Occipital lobe (tissue), 3 donors: Measurements from ENCODE around the gene POU2F2. TPM values are rescaled to one million over a fixed set of nuclear protein-coding genes. Genes with fewer than 3 reads are reported as not detected.
"Not testable (repeated sequence)": the region's sequence is repeated elsewhere in the genome, so short reads cannot be mapped to it uniquely, and the experiment has no call there.

Source experiments
- DNase-seq: peaks from one replicate; lab custom pipeline; 2025; lab: John Stamatoyannopoulos, UW
- small RNA-seq: library from RNA; depleted of rRNA; stranded (forward); fragments of <200 nt; gene quantifications from one replicate; pipeline ENCODE3, GENCODE V24; 2014
- total RNA-seq: library from RNA; depleted of rRNA; stranded (reverse); fragments of >200 nt; gene quantifications from one replicate; pipeline ENCODE4 v1.2.3, GENCODE V29; 2014

The POU2F2 gene
- total RNA-seq, 1 donor from 2014 or later: 3.0 TPM

DNA sequence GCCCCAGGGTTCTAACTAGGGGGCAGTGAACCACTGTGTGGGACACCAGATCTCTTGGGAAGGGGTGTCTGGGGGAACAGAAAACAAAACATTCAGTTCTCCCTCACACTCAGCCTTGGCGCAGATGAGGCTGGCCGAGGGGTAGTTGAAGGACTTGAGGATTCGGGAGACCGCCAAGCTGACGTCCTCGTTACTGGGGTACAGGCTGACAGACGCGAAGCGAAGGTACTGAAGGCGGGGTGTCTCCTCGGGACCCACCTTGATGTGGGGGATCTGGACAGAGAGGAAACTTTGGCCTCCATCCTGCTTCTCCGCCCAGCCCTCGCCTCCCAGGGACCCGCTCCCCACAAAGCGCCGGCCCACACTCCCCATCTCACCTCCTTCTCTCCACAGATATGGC lies 69.9 kb downstream of the POU2F2 start:
- no peak for DNase-seq

DNA sequence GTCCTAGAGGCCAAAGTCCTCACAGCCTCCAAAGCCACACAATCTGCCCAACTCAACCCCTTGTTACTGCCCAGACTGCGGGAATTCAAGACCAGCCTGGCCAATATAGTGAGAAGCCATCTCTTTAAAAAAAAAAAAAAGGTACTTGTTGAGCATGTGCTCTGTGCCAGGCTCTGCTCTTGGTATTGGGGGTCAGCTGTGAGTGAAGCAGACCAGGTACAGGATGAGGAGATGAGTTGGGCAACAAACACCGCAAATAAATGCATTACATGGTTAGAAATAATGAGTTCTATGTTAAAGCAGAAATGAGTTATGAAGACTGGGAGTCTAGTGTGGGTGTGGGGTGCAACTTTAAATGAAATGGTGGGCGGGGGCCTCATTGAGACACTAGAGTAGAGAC lies 72.1 kb downstream of the POU2F2 start:
- no peak for DNase-seq

DNA sequence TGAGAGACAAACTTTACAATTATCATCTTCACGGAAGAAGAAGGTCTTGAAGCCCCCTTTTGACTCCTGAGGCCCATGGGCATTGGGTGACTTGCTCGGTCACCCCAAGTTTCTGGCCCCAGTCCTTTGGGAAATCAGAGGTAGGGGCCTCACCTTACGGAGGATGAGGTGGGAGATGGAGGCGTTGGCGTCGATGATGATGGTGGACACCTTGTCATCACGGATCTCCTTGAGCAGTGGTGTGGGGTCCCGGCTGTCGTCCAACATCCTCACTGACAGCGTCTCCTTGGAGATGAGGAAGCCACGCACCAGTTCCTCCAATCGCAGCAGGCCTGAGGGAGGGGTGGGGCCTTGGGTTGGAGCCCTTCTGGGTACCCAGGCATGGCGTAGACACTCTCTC lies 73.0 kb downstream of the POU2F2 start:
- DNase-seq: no peak

DNA sequence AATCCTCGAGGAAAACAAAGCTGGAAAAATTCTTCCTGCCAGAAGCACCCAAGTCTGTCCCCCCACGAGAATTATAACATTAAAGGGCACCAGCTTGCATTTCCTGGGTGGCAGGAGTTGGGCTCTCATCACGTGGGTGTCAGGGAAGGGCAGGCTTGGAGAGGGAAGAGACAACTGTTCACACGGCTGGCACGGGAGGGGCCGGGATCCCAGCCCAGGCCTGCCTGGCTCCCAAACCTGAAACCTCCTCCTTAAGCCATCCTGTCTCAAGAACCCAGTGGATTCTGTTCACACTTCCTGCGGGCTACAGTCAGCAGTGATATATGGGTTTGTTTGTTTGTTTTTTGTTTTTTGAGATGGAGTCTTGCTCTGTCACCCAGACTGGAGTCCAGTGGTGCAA lies 74.4 kb downstream of the POU2F2 start:
- no peak for DNase-seq

- DNase-seq: no peak
Measured at GRCh38 chr19:42054205-42054604, 78.0 kb downstream of the POU2F2 start.

- DNase-seq: no peak
Measured at GRCh38 chr19:42053037-42053935, 79.0 kb downstream of the POU2F2 start.

DNA sequence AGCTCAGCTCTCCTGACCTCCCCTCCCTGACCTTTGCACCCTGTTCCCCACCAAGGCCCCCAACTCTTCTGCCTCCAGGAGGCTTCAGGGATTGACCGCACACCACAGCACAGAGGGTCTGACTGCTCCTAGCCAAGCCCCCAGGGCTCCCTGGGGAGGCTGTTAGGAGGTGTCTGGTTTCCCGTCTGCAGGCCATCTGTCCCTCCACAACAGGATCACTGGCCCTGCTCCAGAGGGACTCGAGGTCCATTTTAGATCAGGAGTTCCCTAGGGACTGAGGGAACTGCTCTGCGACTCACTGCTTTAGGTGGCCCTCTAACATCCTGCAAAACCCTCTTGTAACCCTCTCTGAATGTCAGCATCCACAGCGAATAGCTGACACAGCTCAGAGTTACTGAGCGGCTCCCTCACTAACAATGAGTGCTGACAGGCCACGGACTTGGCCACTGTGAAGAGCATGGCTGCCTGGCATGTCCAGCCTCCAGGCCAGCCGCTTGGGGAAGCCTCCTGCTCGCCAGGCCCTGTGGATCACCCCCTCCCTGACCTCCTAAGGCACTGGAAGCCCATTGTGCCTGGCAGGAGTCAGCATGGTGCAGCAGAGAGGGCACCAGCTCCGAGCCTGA lies 79.9 kb downstream of the POU2F2 start:
- no peak for DNase-seq

- DNase-seq: no peak
Measured at GRCh38 chr19:42051166-42052115, 80.8 kb downstream of the POU2F2 start.

DNA sequence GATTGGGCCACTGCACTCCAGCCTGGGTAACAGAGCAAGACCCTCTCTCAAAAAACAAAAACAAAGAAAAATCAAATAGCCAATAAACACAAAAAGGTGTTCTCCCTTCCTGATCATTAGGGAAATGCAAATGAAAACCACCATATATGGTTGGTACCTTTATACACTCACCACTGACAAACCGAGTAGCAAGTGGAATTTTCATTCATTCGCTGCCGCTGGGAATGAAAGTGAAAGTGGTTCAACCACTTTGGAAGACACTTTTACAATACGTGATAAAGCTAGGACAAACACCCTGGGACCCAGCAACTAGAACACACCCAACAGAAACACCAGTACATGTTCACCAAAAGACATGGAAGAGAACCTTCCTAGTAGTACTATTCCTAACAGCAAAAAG lies 83.3 kb downstream of the POU2F2 start:
- DNase-seq: no peak

DNA sequence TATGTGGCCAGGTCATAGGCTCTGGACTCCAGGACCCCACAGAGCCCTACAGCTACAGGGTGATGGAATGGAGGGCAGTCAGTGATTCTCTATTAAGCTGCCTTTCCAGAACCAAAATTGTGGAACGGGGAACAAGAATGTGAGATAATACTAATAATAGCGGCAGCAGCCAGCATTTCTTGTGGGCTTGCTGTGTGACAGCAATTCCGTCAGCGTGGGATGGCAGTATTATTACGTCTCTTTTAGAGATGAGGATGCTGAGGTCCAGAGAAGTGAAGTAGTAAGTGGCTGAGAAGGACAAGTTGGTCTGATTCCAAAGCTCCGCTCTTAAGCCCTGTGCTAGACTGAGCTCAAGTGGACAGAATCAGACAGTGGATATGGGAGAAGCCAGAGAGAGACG lies 86.7 kb downstream of the POU2F2 start:
- no peak for DNase-seq

DNA sequence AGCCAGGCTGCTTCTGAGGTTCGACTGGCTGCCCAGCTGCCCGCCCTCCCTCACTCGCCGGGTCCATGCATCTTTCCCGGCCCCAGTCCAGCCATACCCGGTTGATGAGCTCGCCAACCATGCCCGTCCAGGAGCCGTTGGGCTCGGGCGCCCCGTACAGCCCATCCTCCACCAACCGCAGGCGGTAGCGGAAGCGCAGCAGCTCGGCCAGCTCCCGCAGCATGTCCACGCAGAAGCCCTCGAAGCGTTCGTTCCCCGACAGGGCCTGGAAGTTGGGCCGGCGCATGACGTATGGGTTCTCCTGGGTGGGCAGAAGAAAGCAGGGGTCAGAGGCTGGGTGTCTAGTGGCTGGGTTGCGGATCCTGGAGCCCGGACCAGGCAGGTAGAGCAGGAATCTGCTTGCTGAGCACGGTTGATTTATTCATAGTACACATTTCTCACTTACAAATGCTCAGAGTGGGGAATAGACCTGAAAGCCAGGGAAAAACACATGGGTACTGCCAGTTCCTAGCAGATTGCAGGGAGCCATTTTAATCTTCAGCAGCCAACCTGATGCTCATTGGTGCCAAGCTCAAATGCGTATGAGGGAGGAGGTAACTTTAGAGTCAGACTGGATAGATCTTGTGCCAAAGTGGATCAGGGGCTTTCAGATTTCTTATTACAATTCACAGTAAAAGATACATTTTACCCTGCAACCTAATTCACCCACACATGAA lies 89.6 kb downstream of the POU2F2 start:
- DNase-seq: peak; percentile 29

DNA sequence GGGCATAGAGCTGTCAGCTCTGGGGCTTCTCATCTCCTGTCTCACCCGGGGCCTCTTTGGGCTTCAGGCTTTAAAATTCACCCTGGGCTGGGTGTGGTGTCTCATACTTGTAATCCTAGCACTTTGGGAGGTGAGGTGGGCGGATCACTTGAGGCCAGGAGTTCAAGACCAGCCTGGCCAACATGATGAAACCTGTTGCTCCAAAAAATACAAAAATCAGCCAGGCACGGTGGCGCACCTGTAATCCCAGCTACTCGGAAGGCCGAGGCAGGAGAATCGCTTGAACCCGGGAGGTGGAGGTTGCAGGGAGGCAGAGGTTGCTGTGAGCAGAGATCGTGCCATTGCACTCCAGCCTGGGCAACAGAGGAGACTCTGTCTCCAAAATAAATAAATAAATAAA lies 91.8 kb downstream of the POU2F2 start:
- DNase-seq: not testable (repeated sequence)

DNA sequence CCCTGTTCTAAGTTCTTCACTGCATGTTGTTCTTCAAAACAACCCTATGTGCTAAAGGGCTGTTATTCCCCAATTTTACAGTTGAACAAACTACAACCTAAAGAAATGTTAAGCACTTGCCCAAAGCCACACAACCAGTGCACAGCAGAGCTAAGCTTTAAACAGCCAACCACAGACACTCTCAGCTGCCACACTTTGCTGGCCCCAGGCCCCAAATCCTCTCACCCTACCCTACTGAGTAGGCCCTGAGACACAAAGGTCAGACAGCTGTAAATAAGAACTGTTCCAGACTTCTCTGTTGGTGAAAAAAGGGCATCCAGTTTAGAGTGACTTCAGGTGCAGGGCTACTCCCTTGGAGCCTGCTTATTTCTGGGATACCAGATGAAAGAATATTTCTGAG lies 92.2 kb downstream of the POU2F2 start:
- no peak for DNase-seq

DNA sequence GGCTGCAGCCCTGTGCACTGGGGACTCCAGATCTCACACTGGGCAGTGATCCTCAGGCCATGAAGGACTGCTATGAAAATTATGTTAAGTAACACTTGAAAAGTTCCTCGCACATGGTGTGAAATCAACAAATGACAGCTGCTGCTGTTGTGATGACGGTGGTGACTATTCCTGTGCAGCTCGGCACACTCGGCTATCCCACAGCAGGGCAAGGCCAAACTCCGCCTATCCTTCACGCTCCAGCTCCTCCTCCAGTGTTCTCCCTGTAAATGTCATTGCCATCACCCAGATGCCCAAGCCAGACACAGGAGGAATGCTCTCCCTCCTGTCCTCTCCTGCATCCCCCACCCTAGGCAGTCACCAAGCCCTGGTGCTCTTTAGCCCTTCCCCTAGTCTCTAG lies 93.6 kb downstream of the POU2F2 start:
- DNase-seq: peak; percentile 45

DNA sequence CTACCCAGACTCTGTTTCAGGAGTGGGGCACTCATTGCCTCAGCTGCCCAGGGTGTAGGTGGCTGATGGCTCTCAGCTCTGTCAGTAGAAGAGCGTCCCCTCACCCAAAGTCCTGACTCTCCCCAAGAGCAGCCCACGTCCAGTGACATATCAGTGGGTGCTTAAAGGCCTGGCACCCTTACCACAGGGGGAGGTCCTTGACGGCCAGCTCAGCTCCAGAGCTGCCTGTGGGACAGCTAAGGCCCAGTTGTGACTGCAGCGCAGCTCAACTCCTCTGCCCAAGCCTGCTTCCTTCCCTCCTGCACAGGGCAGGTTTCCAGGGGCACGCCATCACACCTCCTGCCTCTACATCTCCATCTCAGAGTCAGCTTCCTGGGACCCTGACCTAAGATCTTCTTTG lies 94.6 kb downstream of the POU2F2 start:
- DNase-seq: no peak

Small RNAs within 50 kb of the gene (small RNA-seq; reads per million reads assigned to genes)
- not detected for gene MIR4323

Other genes with a start within 250 kb of the POU2F2 start
- gene ARHGEF1, start 249.3 kb downstream of the POU2F2 start, total RNA-seq: 8.7 TPM
- gene ERFL, start 204.0 kb downstream of the POU2F2 start, total RNA-seq: not detected
- 69.3 TPM for gene RABAC1, start 173.1 kb downstream of the POU2F2 start, total RNA-seq
- gene ATP1A3, start 138.2 kb downstream of the POU2F2 start, total RNA-seq: 153 TPM
- gene GRIK5, start 62.2 kb downstream of the POU2F2 start, total RNA-seq: 20.0 TPM
- gene ZNF574, start 56.3 kb downstream of the POU2F2 start, total RNA-seq: 11.1 TPM
- gene DEDD2, start 85.2 kb upstream of the POU2F2 start, total RNA-seq: 20.4 TPM
- gene ZNF526, start 87.9 kb upstream of the POU2F2 start, total RNA-seq: 6.4 TPM
- gene GSK3A, start 110.2 kb upstream of the POU2F2 start, total RNA-seq: 19.7 TPM
- gene ERF, start 122.7 kb upstream of the POU2F2 start, total RNA-seq: 7.8 TPM
- 19.5 TPM for gene CIC, start 136.8 kb upstream of the POU2F2 start, total RNA-seq
- 1.4 TPM for gene PRR19, start 169.7 kb upstream of the POU2F2 start, total RNA-seq
- gene PAFAH1B3, start 170.2 kb upstream of the POU2F2 start, total RNA-seq: 198 TPM
- gene TMEM145, start 180.9 kb upstream of the POU2F2 start, total RNA-seq: 47.1 TPM
- gene MEGF8, start 193.2 kb upstream of the POU2F2 start, total RNA-seq: 43.7 TPM